SK-N-SH treated with all-trans-retinoic acid at 6 μM for 48 hours (cell line): Measurements from ENCODE around the gene WDR87.
"Not testable (repeated sequence)": the region's sequence is repeated elsewhere in the genome, so short reads cannot be mapped to it uniquely, and the experiment has no call there.

Experiments
- ATAC-seq: fragments of 200-7000 bp; cut with Tn5 transposase; 3 replicates; pipeline ENCODE4 v1.9.1; 2020; ENCODE audit warnings: mild to moderate bottlenecking, moderate library complexity
- ARNTL ChIP-seq: fragments of 450-650 bp; formaldehyde crosslinking; IDR thresholded peaks from 2 replicates; pipeline ENCODE4 v1.5.0; 2020; ENCODE audit warnings: low read depth, mild to moderate bottlenecking, moderate library complexity, borderline replicate concordance
- BACH2 ChIP-seq: fragments of 250-450 bp; sonication (Bioruptor Pico); IDR thresholded peaks from 2 replicates; pipeline ENCODE4 v1.9.0; 2021; ENCODE audit warnings: mild to moderate bottlenecking, borderline replicate concordance
- CREB5 ChIP-seq: fragments of 250-450 bp; sonication (Bioruptor Pico); IDR thresholded peaks from 2 replicates; pipeline ENCODE4 v1.5.1; 2020; ENCODE audit warnings: low read depth, mild to moderate bottlenecking, moderate library complexity
- CSRNP3 ChIP-seq: fragments of 250-450 bp; sonication (Bioruptor Pico); IDR thresholded peaks from 2 replicates; pipeline ENCODE4 v1.5.1; 2021; ENCODE audit warnings: mild to moderate bottlenecking, moderate library complexity
- ESRRG ChIP-seq: fragments of 250-450 bp; sonication (Bioruptor Pico); IDR thresholded peaks from 2 replicates; pipeline ENCODE4 v1.6.1; 2021; ENCODE audit warnings: mild to moderate bottlenecking
- GLIS3 ChIP-seq: fragments of 250-450 bp; sonication (Bioruptor Pico); IDR thresholded peaks from 2 replicates; pipeline ENCODE4 v1.5.0; 2020; ENCODE audit warnings: mild to moderate bottlenecking, moderate library complexity
- ISL1 ChIP-seq: fragments of 250-450 bp; sonication (Bioruptor Pico); IDR thresholded peaks from 2 replicates; pipeline ENCODE4 v2.1.2; 2022; ENCODE audit warnings: mild to moderate bottlenecking, moderate library complexity
- OSR1 ChIP-seq: fragments of 250-450 bp; sonication (Bioruptor Pico); IDR thresholded peaks from 2 replicates; pipeline ENCODE4 v1.8.0; 2022; ENCODE audit warnings: moderate library complexity, mild to moderate bottlenecking, inconsistent platforms
- PATZ1 ChIP-seq: fragments of 250-450 bp; sonication (Bioruptor Pico); IDR thresholded peaks from 2 replicates; pipeline ENCODE4 v1.8.0; 2020; ENCODE audit warnings: mild to moderate bottlenecking, moderate library complexity, borderline replicate concordance
- POU6F1 ChIP-seq: fragments of 250-450 bp; sonication (Bioruptor Pico); IDR thresholded peaks from 2 replicates; pipeline ENCODE4 v1.8.0; 2021; ENCODE audit warnings: low read depth, mild to moderate bottlenecking, moderate library complexity, borderline replicate concordance
- PPARA ChIP-seq: fragments of 250-450 bp; sonication (Bioruptor Pico); IDR thresholded peaks from 2 replicates; pipeline ENCODE4 v1.5.0; 2020; ENCODE audit warnings: mild to moderate bottlenecking, borderline replicate concordance
- RARB ChIP-seq: fragments of 250-450 bp; sonication (Bioruptor Pico); IDR thresholded peaks from 2 replicates; pipeline ENCODE4 v1.8.0; 2021; ENCODE audit warnings: mild to moderate bottlenecking, moderate library complexity
- TCF4 ChIP-seq: fragments of 250-450 bp; sonication (Bioruptor Pico); IDR thresholded peaks from 2 replicates; pipeline ENCODE4 v1.8.0; 2021; ENCODE audit warnings: mild to moderate bottlenecking, moderate library complexity, borderline replicate concordance
- TOX ChIP-seq: fragments of 250-450 bp; sonication (Bioruptor Pico); IDR thresholded peaks from 2 replicates; pipeline ENCODE4 v1.8.0; 2021; ENCODE audit warnings: mild to moderate bottlenecking, moderate library complexity, borderline replicate concordance
- TSHZ2 ChIP-seq: fragments of 250-450 bp; sonication (Bioruptor Pico); IDR thresholded peaks from 2 replicates; pipeline ENCODE4 v1.5.0; 2020; ENCODE audit warnings: mild to moderate bottlenecking, moderate library complexity
- ZC3H10 ChIP-seq: fragments of 250-450 bp; sonication (Bioruptor Pico); IDR thresholded peaks from 2 replicates; pipeline ENCODE4 v1.5.1; 2021; ENCODE audit warnings: mild to moderate bottlenecking, moderate library complexity
- ZFP30 ChIP-seq: fragments of 450-650 bp; formaldehyde crosslinking; IDR thresholded peaks from 2 replicates; pipeline ENCODE4 v1.5.0; 2022; ENCODE audit warnings: mild to moderate bottlenecking, moderate library complexity
- ZNF565 ChIP-seq: fragments of 450-650 bp; formaldehyde crosslinking; conservative IDR thresholded peaks from 2 replicates; pipeline ENCODE4 v1.5.0; 2020; ENCODE audit warnings: low read depth, mild to moderate bottlenecking, moderate library complexity
- ZNF70 ChIP-seq: fragments of 450-650 bp; formaldehyde crosslinking; IDR thresholded peaks from 2 replicates; pipeline ENCODE4 v1.5.0; 2020; ENCODE audit warnings: mild to moderate bottlenecking, moderate library complexity
- ZNF8 ChIP-seq: fragments of 450-650 bp; formaldehyde crosslinking; IDR thresholded peaks from 2 replicates; pipeline ENCODE4 v1.5.0; 2020; ENCODE audit warnings: mild to moderate bottlenecking, moderate library complexity

The WDR87 gene

GRCh38 chr19:37869766-37870340, 36.5 kb downstream of the WDR87 start:
- TF ChIP-seq POU6F1 (CRISPR knock-in tag), result no peak
- no peak for ATAC-seq

GRCh38 chr19:37867831-37868230, 38.6 kb downstream of the WDR87 start:
- TF ChIP-seq ISL1 (CRISPR knock-in tag), result no peak
- no peak for TF ChIP-seq CREB5
- TF ChIP-seq OSR1 (CRISPR knock-in tag), result no peak
- TF ChIP-seq ZNF565 (CRISPR knock-in tag), result no peak
- TF ChIP-seq GLIS3, result no peak
- TF ChIP-seq POU6F1 (CRISPR knock-in tag), result no peak
- no peak for TF ChIP-seq ZNF8 (CRISPR knock-in tag)
- TF ChIP-seq CSRNP3 (CRISPR knock-in tag), result no peak
- TF ChIP-seq PATZ1, result no peak
- TF ChIP-seq ARNTL, result no peak
- no peak for TF ChIP-seq ZC3H10 (CRISPR knock-in tag)
- no peak for TF ChIP-seq TCF4 (CRISPR knock-in tag)
- TF ChIP-seq ZFP30 (CRISPR knock-in tag), result no peak
- TF ChIP-seq RARB (CRISPR knock-in tag), result no peak
- TF ChIP-seq BACH2 (CRISPR knock-in tag), result no peak
- TF ChIP-seq ESRRG (CRISPR knock-in tag), result no peak
- no peak for TF ChIP-seq TOX (CRISPR knock-in tag)
- no peak for TF ChIP-seq TSHZ2 (CRISPR knock-in tag)
- no peak for TF ChIP-seq PPARA (CRISPR knock-in tag)
- no peak for TF ChIP-seq ZNF70
- ATAC-seq, result no peak

- ATAC-seq, result not testable (repeated sequence)
These were observed 40.5 kb downstream of the WDR87 start for GRCh38 chr19:37865930-37866329.
